Parathyroid adenoma (tissue), 2 donors: ENCODE data around the gene SLC39A3.

Experiments
- H2AFZ ChIP-seq: fragments of 300-600 bp; sonication (generic); one replicate; pipeline ENCODE4 v1.7.0; 2017; ENCODE audit warnings: antibody characterized with exemption, mild to moderate bottlenecking
- H3K27ac ChIP-seq: fragments of 300-600 bp; sonication (generic); one replicate; pipeline ENCODE4 v1.7.0; 2017
- H3K27me3 ChIP-seq: fragments of 300-600 bp; sonication (generic); one replicate; pipeline ENCODE4 v1.7.0; 2017; ENCODE audit warnings: low read length; ENCODE audit not compliant: control insufficient read depth, insufficient read depth
- H3K36me3 ChIP-seq: fragments of 300-600 bp; sonication (generic); one replicate; pipeline ENCODE4 v1.7.0; 2017; ENCODE audit warnings: low read length; ENCODE audit not compliant: control insufficient read depth, insufficient read depth
- H3K4me1 ChIP-seq: fragments of 300-600 bp; sonication (generic); one replicate; pipeline ENCODE4 v1.7.0; 2017; ENCODE audit warnings: control low read depth
- H3K4me2 ChIP-seq: fragments of 300-600 bp; sonication (generic); one replicate; pipeline ENCODE4 v1.7.0; 2017; ENCODE audit warnings: low read length
- H3K4me3 ChIP-seq: fragments of 300-600 bp; sonication (generic); one replicate; pipeline ENCODE4 v1.7.0; 2017; ENCODE audit warnings: low read depth, low read length
- H3K79me2 ChIP-seq: fragments of 300-600 bp; sonication (generic); one replicate; pipeline ENCODE4 v1.7.0; 2017; ENCODE audit warnings: control low read depth
- H3K9ac ChIP-seq: fragments of 300-600 bp; sonication (generic); one replicate; pipeline ENCODE4 v1.7.0; 2017; ENCODE audit warnings: mild to moderate bottlenecking
- H3K9me3 ChIP-seq: fragments of 300-600 bp; sonication (generic); one replicate; pipeline ENCODE4 v1.7.0; 2017; ENCODE audit warnings: low read length; ENCODE audit not compliant: control insufficient read depth
- TF ChIP-seq, protein P1 (sequence below): fragments of 300-600 bp; sonication (generic); IDR thresholded peaks from one replicate; pipeline ENCODE4 v1.7.0; 2017; ENCODE audit warnings: antibody characterized with exemption, mild to moderate bottlenecking
- donor health status: primary hyperparathyroidism.

The SLC39A3 gene

DNA sequence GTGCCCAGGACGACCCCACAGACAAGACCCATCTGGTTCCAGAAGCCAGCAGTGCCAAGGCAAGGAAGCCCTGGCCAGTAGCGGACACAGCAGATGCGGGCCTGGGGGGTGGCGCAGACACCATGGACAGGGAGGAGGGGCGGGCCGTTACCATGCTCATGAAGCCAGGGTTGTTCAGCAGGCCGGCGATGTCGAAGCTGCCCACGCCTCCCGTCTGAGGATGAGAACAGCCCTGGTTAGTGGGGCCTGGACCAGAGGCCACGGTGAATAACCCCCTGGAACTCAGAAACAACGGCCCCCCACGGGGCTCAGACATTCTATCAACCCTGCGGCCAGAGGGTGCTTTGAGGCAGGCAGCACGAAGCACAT is 21.5 kb upstream of the SLC39A3 start:
- Histone ChIP-seq H3K79me2 (peaks cover 8% of the 10 kb centered on the region), H3K4me3 (no peak overlapping the region), H3K27ac (no peak overlapping the region), H3K9ac (no peak overlapping the region), H3K36me3 (peaks cover 2% of the 10 kb centered on the region), H3K27me3 (no peaks in the 10 kb centered on the region), H3K4me2 (no peak overlapping the region), H2AFZ (no peak overlapping the region), H3K9me3 (no peaks in the 10 kb centered on the region), H3K4me1 (no peaks in the 10 kb centered on the region)
- TF ChIP-seq, protein P1, sequence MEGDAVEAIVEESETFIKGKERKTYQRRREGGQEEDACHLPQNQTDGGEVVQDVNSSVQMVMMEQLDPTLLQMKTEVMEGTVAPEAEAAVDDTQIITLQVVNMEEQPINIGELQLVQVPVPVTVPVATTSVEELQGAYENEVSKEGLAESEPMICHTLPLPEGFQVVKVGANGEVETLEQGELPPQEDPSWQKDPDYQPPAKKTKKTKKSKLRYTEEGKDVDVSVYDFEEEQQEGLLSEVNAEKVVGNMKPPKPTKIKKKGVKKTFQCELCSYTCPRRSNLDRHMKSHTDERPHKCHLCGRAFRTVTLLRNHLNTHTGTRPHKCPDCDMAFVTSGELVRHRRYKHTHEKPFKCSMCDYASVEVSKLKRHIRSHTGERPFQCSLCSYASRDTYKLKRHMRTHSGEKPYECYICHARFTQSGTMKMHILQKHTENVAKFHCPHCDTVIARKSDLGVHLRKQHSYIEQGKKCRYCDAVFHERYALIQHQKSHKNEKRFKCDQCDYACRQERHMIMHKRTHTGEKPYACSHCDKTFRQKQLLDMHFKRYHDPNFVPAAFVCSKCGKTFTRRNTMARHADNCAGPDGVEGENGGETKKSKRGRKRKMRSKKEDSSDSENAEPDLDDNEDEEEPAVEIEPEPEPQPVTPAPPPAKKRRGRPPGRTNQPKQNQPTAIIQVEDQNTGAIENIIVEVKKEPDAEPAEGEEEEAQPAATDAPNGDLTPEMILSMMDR = no peak

DNA sequence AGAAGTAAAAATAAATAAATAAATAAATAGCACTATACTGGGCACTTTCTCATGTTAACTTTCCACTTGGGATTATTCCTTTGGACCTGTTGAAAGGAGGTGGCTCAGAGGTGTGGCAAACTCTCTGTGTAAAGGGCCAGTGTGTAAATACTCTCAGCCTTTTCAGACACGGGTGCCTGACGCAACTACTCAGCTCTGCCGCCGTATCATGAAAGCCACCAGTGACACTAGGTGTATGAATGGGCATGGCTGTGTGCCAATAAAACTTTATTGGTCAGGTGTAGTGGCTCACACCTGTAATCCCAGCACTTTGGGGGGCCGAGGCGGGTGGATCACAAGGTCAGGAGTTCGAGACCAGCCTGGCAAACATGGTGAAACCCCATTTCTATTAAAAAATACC is 20.1 kb upstream of the SLC39A3 start:
- Histone ChIP-seq H3K4me1 (no peaks in the 10 kb centered on the region), H3K27ac (no peak overlapping the region), H2AFZ (no peak overlapping the region), H3K4me3 (no peak overlapping the region), H3K9me3 (no peaks in the 10 kb centered on the region), H3K27me3 (no peaks in the 10 kb centered on the region), H3K9ac (no peak overlapping the region), H3K4me2 (no peak overlapping the region), H3K36me3 (no peaks in the 10 kb centered on the region), H3K79me2 (peaks cover 3% of the 10 kb centered on the region)
- TF ChIP-seq, protein P1 = no peak

DNA sequence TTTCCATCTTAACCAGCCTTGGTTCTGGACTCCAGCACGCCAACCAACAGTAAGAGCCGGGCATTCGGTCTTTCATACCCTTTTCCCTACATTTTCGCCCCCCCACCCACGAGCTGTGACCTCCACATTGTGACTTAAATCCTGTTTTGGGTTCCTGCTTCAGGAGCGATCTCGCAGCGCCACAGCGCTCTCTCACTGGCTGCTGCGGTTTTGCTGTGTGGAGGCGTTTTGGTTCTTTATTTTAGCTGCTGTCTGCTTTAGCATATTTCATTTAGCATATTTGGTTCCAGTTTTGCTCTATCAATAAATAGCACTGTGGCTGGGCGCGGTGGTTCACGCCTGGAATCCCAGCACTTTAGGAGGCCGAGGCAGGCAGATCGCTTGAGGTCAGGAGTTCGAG is 19.5 kb upstream of the SLC39A3 start:
- no peak overlapping the region for H3K4me3 ChIP-seq
- no peaks in the 10 kb centered on the region for H3K4me1 ChIP-seq
- H3K9ac ChIP-seq = no peak overlapping the region
- no peaks in the 10 kb centered on the region for H3K36me3 ChIP-seq
- TF ChIP-seq, protein P1 = no peak
- no peak overlapping the region for H3K4me2 ChIP-seq
- H2AFZ ChIP-seq = no peak overlapping the region
- no peaks in the 10 kb centered on the region for H3K9me3 ChIP-seq
- no peak overlapping the region for H3K27ac ChIP-seq
- H3K27me3 ChIP-seq = no peaks in the 10 kb centered on the region
- H3K79me2 ChIP-seq = no peaks in the 10 kb centered on the region

DNA sequence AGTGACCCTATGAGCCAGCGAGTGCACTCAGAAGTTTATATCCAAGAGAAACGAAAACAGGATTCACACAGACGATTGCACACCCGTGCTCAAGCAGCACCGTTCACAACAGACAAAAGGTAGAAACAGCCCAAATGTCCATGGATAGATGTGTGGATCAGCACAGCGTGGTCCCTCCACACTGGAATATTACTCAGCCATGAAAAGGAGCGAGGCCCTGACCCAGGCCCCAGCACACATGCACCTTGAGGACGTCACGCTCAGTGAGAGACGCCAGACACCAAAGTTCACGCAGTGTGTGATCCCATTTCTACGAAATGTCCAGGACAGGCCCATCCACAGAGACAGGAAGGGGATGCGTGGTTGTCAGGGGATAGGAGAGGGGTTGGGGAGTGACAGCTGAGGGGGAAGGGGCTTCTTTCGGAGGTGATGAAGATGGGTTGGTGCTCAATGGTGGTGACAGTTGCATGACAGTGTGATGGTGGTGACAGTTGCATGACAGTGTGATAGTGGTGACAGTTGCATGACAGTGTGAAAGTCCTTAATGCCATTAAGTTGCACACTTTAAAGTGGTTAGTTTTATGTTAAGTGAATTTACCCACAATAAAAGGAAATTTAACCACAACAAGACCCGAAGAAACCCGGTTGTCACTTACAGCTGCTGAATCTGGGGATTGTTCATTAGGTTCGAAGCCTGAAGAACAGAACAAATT is 18.9 kb upstream of the SLC39A3 start:
- H3K4me2 ChIP-seq = no peak overlapping the region
- TF ChIP-seq, protein P1 = no peak
- H3K4me1 ChIP-seq = no peaks in the 10 kb centered on the region
- H3K36me3 ChIP-seq = no peaks in the 10 kb centered on the region
- H2AFZ ChIP-seq = no peak overlapping the region
- no peak overlapping the region for H3K27ac ChIP-seq
- no peaks in the 10 kb centered on the region for H3K9me3 ChIP-seq
- no peak overlapping the region for H3K9ac ChIP-seq
- H3K4me3 ChIP-seq = no peak overlapping the region
- H3K27me3 ChIP-seq = no peaks in the 10 kb centered on the region
- H3K79me2 ChIP-seq = no peaks in the 10 kb centered on the region
